Erythroblast (primary cell): Measurements from ENCODE around the gene GPRIN3.

Source experiments
- GATA1 ChIP-seq: IDR thresholded peaks from 2 replicates; pipeline ENCODE4 v1.6.1; 2011; ENCODE audit warnings: low read depth, mild to moderate bottlenecking, control low read depth, low read length, moderate library complexity
- POLR2A ChIP-seq: IDR thresholded peaks from 2 replicates; pipeline ENCODE4 v1.6.1; 2011; ENCODE audit warnings: mild to moderate bottlenecking, low read length

DNA sequence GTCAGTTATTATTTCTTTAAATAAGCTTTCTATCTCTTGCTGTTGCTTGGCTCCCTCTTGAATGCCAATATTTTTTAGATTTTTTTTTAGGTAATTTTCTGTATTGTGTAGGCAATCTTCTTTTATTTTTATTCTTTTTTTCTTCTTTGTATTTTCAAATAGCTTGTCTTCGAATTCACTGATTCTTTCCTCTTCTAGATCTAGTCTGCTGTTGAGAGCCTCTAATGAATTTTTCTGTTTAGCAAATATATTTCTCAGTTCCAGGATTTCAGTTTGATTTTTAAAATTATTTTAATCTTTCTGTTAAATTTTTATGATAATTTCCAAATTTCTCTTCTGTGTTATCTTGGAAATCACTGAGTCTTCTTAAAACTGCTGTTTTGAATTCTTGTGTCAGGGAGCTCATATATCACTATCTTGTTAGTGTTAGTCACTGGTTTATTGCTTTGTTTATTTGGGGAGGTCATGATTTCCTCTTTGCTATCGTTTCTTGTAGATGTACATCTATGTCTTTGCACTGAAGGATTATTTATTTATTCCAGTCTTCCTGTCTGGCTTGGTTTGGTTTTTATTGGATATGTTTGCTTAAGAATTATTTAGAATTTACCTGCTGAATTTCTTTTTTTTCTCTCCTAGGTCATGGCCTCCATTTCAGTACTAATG lies 39.9 kb upstream of the GPRIN3 start:
- TF ChIP-seq POLR2A: no peak
- TF ChIP-seq GATA1: no peak
